HepG2 (cell line): ENCODE data around the gene DSPP. TPM values are rescaled to one million over a fixed set of nuclear protein-coding genes. Genes with fewer than 3 reads are reported as not detected.

Experiments
- ATAC-seq: fragments of 200-7000 bp; cut with Tn5 transposase; 3 replicates; pipeline ENCODE4 v1.9.1; 2020; ENCODE audit warnings: mild to moderate bottlenecking, moderate library complexity
- BruUV-seq: library from RNA; stranded (reverse); fragments of 400-500 nt; replicated peaks from 2 replicates; lab custom pipeline; 2021; lab: Mats Ljungman, UMichigan
- CTCF ChIA-PET: fragments of 300-600 bp; formaldehyde crosslinking; extraction: SDS; loops from one replicate; lab custom pipeline; 2021; ENCODE audit warnings: low total read pairs, inconsistent platforms, low intra/inter-chr PET ratio; lab: Yijun Ruan, JAX
- POLR2A ChIA-PET: fragments of 350-600 bp; sonication (Branson Sonifier 250); formaldehyde crosslinking; loops from one replicate; lab custom pipeline; 2020; ENCODE audit warnings: antibody characterized with exemption, inconsistent platforms; lab: Yijun Ruan, JAX
- DNase-seq: peaks from one replicate; pipeline ENCODE4 v3.0.0-alpha.2; 2015; ENCODE audit warnings: low spot score
- FAIRE-seq: peaks from 3 replicates; lab custom pipeline; 2011; peaks lifted over from hg19 to GRCh38; lab: Jason Lieb, UNC
- H2AFZ ChIP-seq: one replicate; pipeline ENCODE4 v1.6.1; 2011; ENCODE audit warnings: low read length, inconsistent platforms
- H3K27ac ChIP-seq: fragments of 300-600 bp; 3 replicates; pipeline ENCODE4 v1.8.0; 2011; ENCODE audit warnings: mixed run types, mild to moderate bottlenecking, mixed read lengths, low read length, inconsistent platforms; ENCODE audit not compliant: insufficient read depth; ENCODE audit errors: extremely low read length
- H3K27me3 ChIP-seq, 2 experiments: fragments of 200-600 bp in 1 of 2; 2 replicates in 1 of 2; 3 replicates in 1 of 2; pipeline versions ENCODE4 v1.6.0 to v1.8.0; 2011; ENCODE audit warnings: low read length in 2 of 2, mild to moderate bottlenecking in 2 of 2, moderate library complexity in 2 of 2, inconsistent platforms in 1 of 2; ENCODE audit not compliant: insufficient read depth in 2 of 2, control insufficient read depth in 1 of 2
- H3K36me3 ChIP-seq, 2 experiments: fragments of 200-600 bp in 1 of 2; replicated peaks in 1 of 2; 2 replicates in 1 of 2; 3 replicates in 1 of 2; pipeline versions ENCODE4 v1.5.1 to v1.8.0; 2011; ENCODE audit warnings: low read length in 2 of 2, inconsistent platforms in 1 of 2; ENCODE audit not compliant: insufficient read depth in 2 of 2, control insufficient read depth in 1 of 2
- H3K4me1 ChIP-seq: 2 replicates; pipeline ENCODE4 v1.5.1; 2012; ENCODE audit warnings: low read length, inconsistent platforms; ENCODE audit not compliant: insufficient read depth
- H3K4me2 ChIP-seq: 2 replicates; pipeline ENCODE4 v1.6.0; 2011; ENCODE audit warnings: low read depth, low read length, inconsistent platforms
- H3K4me3 ChIP-seq, 3 experiments: fragments of 200-600 bp in 1 of 3; sonication (generic), shearing (Covaris generic) in 1 of 3; replicated peaks in 1 of 3; 2 replicates each; pipeline ENCODE4 v1.5.1; 2011 to 2016; ENCODE audit warnings: low read length in 3 of 3, inconsistent platforms in 2 of 3, low read depth in 2 of 3, mild to moderate bottlenecking in 2 of 3, control low read depth in 1 of 3, mixed read lengths in 1 of 3; ENCODE audit not compliant: insufficient read depth in 1 of 3
- H3K79me2 ChIP-seq: one replicate; pipeline ENCODE4 v1.6.1; 2011; ENCODE audit warnings: low read length, inconsistent platforms; ENCODE audit not compliant: insufficient read depth
- H3K9ac ChIP-seq: 2 replicates; pipeline ENCODE4 v1.6.0; 2011; ENCODE audit warnings: mild to moderate bottlenecking, low read depth, low read length, inconsistent platforms; ENCODE audit not compliant: insufficient read depth
- H3K9me3 ChIP-seq: 2 replicates; pipeline ENCODE4 v1.5.1; 2012; ENCODE audit warnings: mild to moderate bottlenecking, low read length
- H4K20me1 ChIP-seq: 2 replicates; pipeline ENCODE4 v1.6.0; 2011; ENCODE audit warnings: inconsistent platforms, mild to moderate bottlenecking, low read length, moderate library complexity; ENCODE audit not compliant: insufficient read depth
- CENPBD1 ChIP-seq: sonication (generic); formaldehyde crosslinking; IDR thresholded peaks from 2 replicates; pipeline ENCODE4 v1.8.0; 2022; ENCODE audit warnings: missing genetic modification reagents, low read depth, mild to moderate bottlenecking, borderline replicate concordance
- CENPT ChIP-seq: sonication (generic); formaldehyde crosslinking; IDR thresholded peaks from 2 replicates; pipeline ENCODE4 v1.8.0; 2022; ENCODE audit warnings: low read depth, mild to moderate bottlenecking, moderate library complexity, missing genetic modification reagents
- ELF1 ChIP-seq: sonication (generic); formaldehyde crosslinking; IDR thresholded peaks from 2 replicates; pipeline ENCODE4 v1.4.0; 2020; ENCODE audit warnings: missing genetic modification reagents
- GABPB1 ChIP-seq: IDR thresholded peaks from 2 replicates; pipeline ENCODE4 v1.6.1; 2016; ENCODE audit warnings: mild to moderate bottlenecking, missing genetic modification reagents, moderate library complexity, missing compliant biosample characterization
- HNRNPUL1 ChIP-seq: fragments of 200-400 bp; formaldehyde crosslinking; IDR thresholded peaks from 2 replicates; pipeline ENCODE4 v1.6.1; 2017; ENCODE audit warnings: low read depth, mild to moderate bottlenecking, low read length, moderate library complexity
- IRX3 ChIP-seq: sonication (generic); formaldehyde crosslinking; IDR thresholded peaks from 2 replicates; pipeline ENCODE4 v1.8.1; 2023; ENCODE audit warnings: mild to moderate bottlenecking, low read depth, missing genetic modification reagents, borderline replicate concordance
- MAFF ChIP-seq: IDR thresholded peaks from 2 replicates; pipeline ENCODE4 v1.6.1; 2011; ENCODE audit warnings: low read depth, low read length, improper control_type of control experiment
- MAFK ChIP-seq, 2 experiments: IDR thresholded peaks in 1 of 2; conservative IDR thresholded peaks in 1 of 2; 2 replicates each; pipeline ENCODE4 v1.6.1; 2011; ENCODE audit warnings: improper control_type of control experiment in 2 of 2, low read length in 2 of 2
- MBNL3 ChIP-seq: fragments of 250-450 bp; sonication (Bioruptor Pico); conservative IDR thresholded peaks from 2 replicates; pipeline ENCODE4 v1.8.0; 2022; ENCODE audit warnings: mild to moderate bottlenecking, inconsistent platforms
- NFKBIZ ChIP-seq: IDR thresholded peaks from 2 replicates; pipeline ENCODE4 v1.6.1; 2018; ENCODE audit warnings: missing genetic modification reagents, missing compliant biosample characterization
- RFX1 ChIP-seq: fragments of 450-650 bp; IDR thresholded peaks from 2 replicates; pipeline ENCODE4 v1.6.1; 2017
- SKIL ChIP-seq: sonication (generic); formaldehyde crosslinking; IDR thresholded peaks from 2 replicates; pipeline ENCODE4 v1.8.0; 2022; ENCODE audit warnings: missing genetic modification reagents, mild to moderate bottlenecking, moderate library complexity, borderline replicate concordance
- SOX5 ChIP-seq: IDR thresholded peaks from 2 replicates; pipeline ENCODE4 v1.6.1; 2016; ENCODE audit warnings: borderline replicate concordance
- ZNF138 ChIP-seq: sonication (generic); formaldehyde crosslinking; IDR thresholded peaks from 2 replicates; pipeline ENCODE4 v1.5.0; 2020; ENCODE audit warnings: mild to moderate bottlenecking, low read depth, missing genetic modification reagents
- ZNF431 ChIP-seq: sonication (generic); formaldehyde crosslinking; IDR thresholded peaks from 2 replicates; pipeline ENCODE4 v1.9.0; 2022; ENCODE audit warnings: missing genetic modification reagents, low read depth, mild to moderate bottlenecking, borderline replicate concordance
- ZNF569 ChIP-seq: sonication (generic); formaldehyde crosslinking; IDR thresholded peaks from 2 replicates; pipeline ENCODE4 v1.5.0; 2020; ENCODE audit warnings: mild to moderate bottlenecking, missing genetic modification reagents, moderate library complexity, borderline replicate concordance
- ZNF709 ChIP-seq: sonication (generic); formaldehyde crosslinking; IDR thresholded peaks from 2 replicates; pipeline ENCODE4 v1.5.0; 2020; ENCODE audit warnings: mild to moderate bottlenecking, missing genetic modification reagents
- ZNF777 ChIP-seq: sonication (generic); formaldehyde crosslinking; IDR thresholded peaks from 2 replicates; pipeline ENCODE4 v1.4.0; 2020; ENCODE audit warnings: missing genetic modification reagents
- WGBS: methylation state at CpG from one replicate; pipeline ENCODE4 v1.1.6; 2017; ENCODE audit warnings: low lambda C conversion rate; 5-methylcytosine and 5-hydroxymethylcytosine counted together
- in situ Hi-C: cut with HindIII; loops from 2 replicates; pipeline ENCODE4 v1.10.0; 2017; ENCODE audit warnings: low pct_unique_long_range_greater_than_20kb; ENCODE audit not compliant: extremely low pct_ligation_motif_present
- intact Hi-C: fragments of 100-400 bp; cut with micrococcal nuclease; formaldehyde crosslinking; loops from one replicate; pipeline ENCODE4 v1.10.0; 2022; ENCODE audit not compliant: unreplicated experiment
- polyA plus RNA-seq, 8 experiments: library from polyadenylated mRNA; depleted of rRNA in 3 of 8; stranded (reverse) in 7 of 8; unstranded in 1 of 8; fragments of >200 nt; fragmentation: Illumina TruSeq in 4 of 8; extraction: Trizol in 4 of 8; gene quantifications; 2 replicates each; pipeline versions ENCODE4 v1.2.1 to v1.2.3, GENCODE V29; 2011 to 2016; ENCODE audit warnings: low read depth in 4 of 8, missing spikeins in 1 of 8, mixed read lengths in 1 of 8; ENCODE audit not compliant: insufficient read depth in 1 of 8
- total RNA-seq, 5 experiments: library from RNA; depleted of rRNA; stranded (reverse); fragments of >200 nt; fragmentation: Illumina TruSeq; extraction: Trizol; gene quantifications; 2 replicates each; pipeline ENCODE4 v1.2.3, GENCODE V29; 2016; ENCODE audit warnings: low read depth in 1 of 5

The DSPP gene
- total and polyA plus RNA-seq, 2 of the 13 experiments (the other 11 are each of a cell fraction or from before 2014, with no cell fraction given), result not detected

- no peak overlapping the region for H3K27ac ChIP-seq
- FAIRE-seq, result no peak
- no peak for ATAC-seq
- H3K36me3 ChIP-seq, result no peaks in the 10 kb centered on the region
- DNase-seq, result no peak
- H3K79me2 ChIP-seq, result no peaks in the 10 kb centered on the region
- H3K4me1 ChIP-seq, result no peaks in the 10 kb centered on the region
- no peak overlapping the region for H3K9ac ChIP-seq
- H3K4me2 ChIP-seq, result no peak overlapping the region
- 0% methylated on average over 2 of the region's 2 CpGs for WGBS
- no peak for TF ChIP-seq CENPT (CRISPR knock-in tag)
- peak; percentile 68; the same call in 1 of the 2 replicates for TF ChIP-seq MAFF
- peak; percentile 72 to 86 for TF ChIP-seq MAFK (conservative IDR thresholded peaks at IDR 0.05 in 1 of 2, IDR thresholded peaks at IDR 0.05 in 1 of 2; ENCODE audit: low read length in 2 of 2)
- TF ChIP-seq, all 625 proteins: peak for 2
- H3K4me3 ChIP-seq, result no peak overlapping the region
- POLR2A ChIA-PET, result no interaction called here
- no peaks in the 10 kb centered on the region for H3K27me3 ChIP-seq
- H2AFZ ChIP-seq, result no peak overlapping the region
- H4K20me1 ChIP-seq, result no peaks in the 10 kb centered on the region
- CTCF ChIA-PET, result no interaction called here
- in situ Hi-C loops (no loop called here), intact Hi-C loops (no loop called here)
- no TSS peak for BruUV-seq
- H3K9me3 ChIP-seq, result no peaks in the 10 kb centered on the region
Measured at GRCh38 chr4:87579478-87579877, 28.9 kb upstream of the DSPP start.

- Histone ChIP-seq H3K36me3 (no peaks in the 10 kb centered on the region), H3K4me2 (no peak overlapping the region), H2AFZ (no peak overlapping the region), H3K27ac (no peak overlapping the region), H4K20me1 (no peaks in the 10 kb centered on the region), H3K4me3 (no peak overlapping the region), H3K27me3 (no peaks in the 10 kb centered on the region), H3K9me3 (no peaks in the 10 kb centered on the region), H3K4me1 (no peaks in the 10 kb centered on the region), H3K9ac (no peak overlapping the region), H3K79me2 (no peaks in the 10 kb centered on the region)
- FAIRE-seq (no peak), DNase-seq (no peak), ATAC-seq (no peak)
- ChIA-PET POLR2A (no interaction called here), CTCF (no interaction called here)
- in situ Hi-C loops, result no loop called here
- intact Hi-C loops, result no loop called here
- 11% methylated on average over 3 of the region's 3 CpGs for WGBS
- BruUV-seq, result no TSS peak
- TF ChIP-seq RFX1 (no peak), ZNF709 (no peak), SOX5 (CRISPR knock-in tag) (no peak), ZNF569 (CRISPR knock-in tag) (no peak), SKIL (CRISPR knock-in tag) (no peak), MBNL3 (no peak), HNRNPUL1 (no peak), CENPBD1 (no peak), GABPB1 (CRISPR knock-in tag) (no peak), ZNF138 (no peak), NFKBIZ (CRISPR knock-in tag) (no peak), IRX3 (CRISPR knock-in tag) (no peak), ELF1 (CRISPR knock-in tag) (no peak), ZNF777 (CRISPR knock-in tag) (no peak), ZNF431 (no peak)
Measured at GRCh38 chr4:87580057-87580456, 28.3 kb upstream of the DSPP start.
